MCF 10A (cell line): ENCODE data around the gene DGUOK. TPM values are rescaled to one million over a fixed set of nuclear protein-coding genes. Genes with fewer than 3 reads are reported as not detected.

Experiments used
- BruUV-seq: library from RNA; stranded (reverse); fragments of 400-500 nt; replicated peaks from 2 replicates; lab custom pipeline; 2021; lab: Mats Ljungman, UMichigan
- CTCF ChIA-PET: fragments of 300-600 bp; sonication (Branson Sonifier 250); formaldehyde crosslinking; extraction: SDS; loops from one replicate; lab custom pipeline; 2021; ENCODE audit warnings: antibody characterized with exemption, inconsistent platforms; lab: Yijun Ruan, JAX
- POLR2A ChIA-PET: fragments of 300-600, 350-650 bp; sonication (Branson Sonifier 250); formaldehyde crosslinking; extraction: SDS; loops from one replicate; lab custom pipeline; 2020; ENCODE audit warnings: antibody characterized with exemption, inconsistent platforms; lab: Yijun Ruan, JAX
- DNase-seq: peaks from one replicate; pipeline ENCODE4 v3.0.0-alpha.2; 2018; ENCODE audit not compliant: unreplicated experiment
- H3K27ac Mint-ChIP-seq: one replicate; pipeline ENCODE4 v1.8.0; 2022; ENCODE audit warnings: mild to moderate bottlenecking, low read depth, mixed read lengths; ENCODE audit not compliant: unreplicated experiment
- H3K27me3 Mint-ChIP-seq: one replicate; pipeline ENCODE4 v1.8.0; 2022; ENCODE audit warnings: mixed read lengths; ENCODE audit not compliant: insufficient read depth, unreplicated experiment
- H3K36me3 Mint-ChIP-seq: one replicate; pipeline ENCODE4 v1.8.0; 2022; ENCODE audit warnings: mild to moderate bottlenecking, moderate library complexity, mixed read lengths; ENCODE audit not compliant: insufficient read depth, unreplicated experiment
- H3K4me1 Mint-ChIP-seq: one replicate; pipeline ENCODE4 v1.8.0; 2022; ENCODE audit warnings: mixed read lengths; ENCODE audit not compliant: insufficient read depth, unreplicated experiment
- H3K4me3 Mint-ChIP-seq: one replicate; pipeline ENCODE4 v1.8.0; 2022; ENCODE audit warnings: mild to moderate bottlenecking, moderate library complexity, mixed read lengths; ENCODE audit not compliant: unreplicated experiment
- H3K9me3 Mint-ChIP-seq: one replicate; pipeline ENCODE4 v1.8.0; 2022; ENCODE audit warnings: mixed read lengths; ENCODE audit not compliant: unreplicated experiment
- intact Hi-C: fragments of 100-400 bp; cut with micrococcal nuclease; formaldehyde crosslinking; loops from 2 replicates; pipeline ENCODE4 v1.14.1; 2022
- total RNA-seq: library from RNA; stranded (reverse); gene quantifications from 2 replicates; pipeline ENCODE4 v1.2.3, GENCODE V29; 2022
- TF ChIP-seq, protein P1 (sequence below): fragments of 200-600 bp; IDR thresholded peaks from one replicate; pipeline ENCODE4 v1.8.0; 2022; ENCODE audit warnings: antibody characterized with exemption, mild to moderate bottlenecking; ENCODE audit not compliant: unreplicated experiment

Gene DGUOK
- total RNA-seq, 1 experiment from 2014 or later: 92.3 TPM

DNA sequence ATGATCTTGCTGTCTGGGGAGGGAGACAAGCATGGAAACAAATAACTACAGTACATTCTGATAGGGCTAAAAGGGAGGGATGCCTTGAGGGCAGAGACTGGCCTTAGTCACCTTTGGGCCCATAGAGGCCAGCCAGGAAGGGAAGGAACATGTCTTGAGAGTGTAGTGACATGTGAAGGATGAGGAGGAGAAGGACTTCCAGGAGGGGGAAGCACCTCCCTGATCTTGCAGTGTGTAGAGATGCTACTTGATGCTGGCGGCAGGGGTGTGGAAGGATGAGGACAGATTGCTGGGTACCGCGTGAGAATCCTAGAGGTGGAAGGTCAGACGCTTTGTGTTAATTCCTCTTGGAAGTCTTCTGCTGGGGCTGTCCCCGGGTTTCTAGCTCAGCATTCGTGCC, 71.1 kb downstream of the DGUOK start:
- BruUV-seq: no TSS peak
- CTCF ChIA-PET: no interaction called here
- H3K27me3 Mint-ChIP-seq: no peaks in the 10 kb centered on the region
- H3K4me3 Mint-ChIP-seq: no peak overlapping the region
- intact Hi-C loops: no loop called here
- POLR2A ChIA-PET: interaction anchor here (0.5 to 0.6 kb wide), 3 partner anchors 13 to 28 kb away, joined by 3 read pairs; no protein-coding TSS in a partner anchor
- TF ChIP-seq, protein P1, sequence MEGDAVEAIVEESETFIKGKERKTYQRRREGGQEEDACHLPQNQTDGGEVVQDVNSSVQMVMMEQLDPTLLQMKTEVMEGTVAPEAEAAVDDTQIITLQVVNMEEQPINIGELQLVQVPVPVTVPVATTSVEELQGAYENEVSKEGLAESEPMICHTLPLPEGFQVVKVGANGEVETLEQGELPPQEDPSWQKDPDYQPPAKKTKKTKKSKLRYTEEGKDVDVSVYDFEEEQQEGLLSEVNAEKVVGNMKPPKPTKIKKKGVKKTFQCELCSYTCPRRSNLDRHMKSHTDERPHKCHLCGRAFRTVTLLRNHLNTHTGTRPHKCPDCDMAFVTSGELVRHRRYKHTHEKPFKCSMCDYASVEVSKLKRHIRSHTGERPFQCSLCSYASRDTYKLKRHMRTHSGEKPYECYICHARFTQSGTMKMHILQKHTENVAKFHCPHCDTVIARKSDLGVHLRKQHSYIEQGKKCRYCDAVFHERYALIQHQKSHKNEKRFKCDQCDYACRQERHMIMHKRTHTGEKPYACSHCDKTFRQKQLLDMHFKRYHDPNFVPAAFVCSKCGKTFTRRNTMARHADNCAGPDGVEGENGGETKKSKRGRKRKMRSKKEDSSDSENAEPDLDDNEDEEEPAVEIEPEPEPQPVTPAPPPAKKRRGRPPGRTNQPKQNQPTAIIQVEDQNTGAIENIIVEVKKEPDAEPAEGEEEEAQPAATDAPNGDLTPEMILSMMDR: no peak
- DNase-seq: no peak
- H3K36me3 Mint-ChIP-seq: peaks cover 6% of the 10 kb centered on the region
- H3K9me3 Mint-ChIP-seq: no peaks in the 10 kb centered on the region
- peaks cover 66% of the 10 kb centered on the region for H3K4me1 Mint-ChIP-seq
- no peak overlapping the region for H3K27ac Mint-ChIP-seq

DNA sequence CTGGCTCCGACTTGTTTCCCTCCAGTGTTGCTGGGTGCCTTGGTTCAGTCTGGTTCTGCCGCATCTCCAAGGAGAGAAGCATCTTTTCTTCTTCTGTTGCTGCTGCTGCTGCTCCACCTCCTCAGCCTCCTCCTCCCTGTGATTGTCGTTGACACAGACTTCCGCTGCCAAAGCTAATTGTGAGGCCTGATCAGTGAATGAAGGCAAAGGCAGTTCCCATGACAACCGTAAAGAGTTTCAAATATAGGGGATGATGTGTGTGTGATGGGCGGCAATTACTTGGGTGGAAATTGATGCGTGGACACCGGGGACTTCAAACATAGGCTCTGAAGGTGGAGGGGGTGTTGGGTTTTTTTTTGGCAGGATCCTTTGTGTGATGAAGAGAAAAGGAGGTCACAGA, 71.8 kb downstream of the DGUOK start:
- Mint-ChIP-seq H3K36me3 (peaks cover 6% of the 10 kb centered on the region), H3K4me3 (no peak overlapping the region), H3K27ac (no peak overlapping the region), H3K27me3 (no peaks in the 10 kb centered on the region), H3K9me3 (no peaks in the 10 kb centered on the region), H3K4me1 (peaks cover 65% of the 10 kb centered on the region)
- TF ChIP-seq, protein P1: no peak
- no peak for DNase-seq
- POLR2A ChIA-PET: interaction anchor here (0.6 kb wide), 1 partner anchor 18 kb away, joined by 3 read pairs; no protein-coding TSS in a partner anchor
- CTCF ChIA-PET: no interaction called here
- intact Hi-C loops: no loop called here
- no TSS peak for BruUV-seq

DNA sequence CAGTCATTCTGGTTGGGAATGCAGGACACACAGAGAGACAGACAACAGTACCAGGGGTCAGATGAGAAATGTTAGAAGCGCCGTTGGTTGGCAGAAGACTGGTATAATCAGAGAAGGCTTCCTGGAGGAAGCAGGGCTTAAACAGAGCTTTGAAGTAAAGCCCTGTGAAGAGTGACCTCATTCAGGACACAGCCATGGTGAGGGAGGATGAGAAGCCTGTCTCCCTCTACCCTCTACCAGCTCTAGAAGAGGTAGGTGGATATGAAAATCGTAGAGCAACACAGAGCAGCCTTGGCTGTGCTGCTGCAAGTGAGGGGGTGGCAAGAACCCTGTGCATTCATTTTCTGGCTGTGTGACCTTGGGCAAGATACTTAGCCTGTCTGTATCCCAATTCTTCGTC, 72.3 kb downstream of the DGUOK start:
- Mint-ChIP-seq H3K4me3 (no peak overlapping the region), H3K9me3 (no peaks in the 10 kb centered on the region), H3K27ac (no peak overlapping the region), H3K27me3 (no peaks in the 10 kb centered on the region), H3K36me3 (peaks cover 6% of the 10 kb centered on the region), H3K4me1 (peaks cover 65% of the 10 kb centered on the region)
- intact Hi-C loops: no loop called here
- TF ChIP-seq, protein P1: no peak
- no TSS peak for BruUV-seq
- no peak for DNase-seq
- CTCF ChIA-PET: no interaction called here
- POLR2A ChIA-PET: no interaction called here

DNA sequence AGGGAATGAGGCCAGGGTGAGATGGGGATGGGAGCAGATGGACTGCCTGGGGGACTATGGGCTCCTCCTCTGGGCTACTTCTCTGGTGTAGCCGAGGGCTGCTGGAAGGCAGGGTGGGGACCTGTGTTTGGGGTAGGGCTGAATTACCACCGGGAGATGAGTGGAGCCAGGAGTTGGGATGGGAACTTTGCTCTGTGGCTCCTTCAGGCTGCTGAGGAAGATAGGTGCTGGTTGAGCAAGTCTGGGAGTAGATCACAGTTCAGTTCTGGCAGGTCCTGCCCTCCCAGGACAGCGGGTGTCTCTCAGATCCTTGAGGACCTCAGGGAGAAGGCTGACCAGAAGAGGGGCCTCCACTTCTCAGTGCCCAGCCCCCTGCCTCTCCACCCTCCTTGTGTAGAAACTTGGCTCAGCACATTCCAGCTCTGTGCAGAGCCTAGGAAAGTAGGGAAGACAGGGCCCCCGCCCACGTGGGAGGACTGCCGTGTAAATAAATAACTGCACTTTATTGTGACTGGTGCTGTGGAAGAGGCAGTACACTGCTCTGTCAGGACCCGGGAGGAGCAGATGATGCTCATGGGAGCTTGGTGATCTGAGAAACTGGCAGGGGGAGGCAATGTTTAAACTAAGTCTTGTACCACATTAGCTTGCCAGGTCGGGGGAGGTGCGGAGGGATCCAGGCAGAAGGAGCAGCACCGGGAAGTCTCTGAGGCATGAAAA, 73.4 kb downstream of the DGUOK start:
- intact Hi-C loops: loop anchor here (5.0 kb wide), 1 partner anchor 168 kb away; no protein-coding TSS in a partner anchor
- no peak for DNase-seq
- TF ChIP-seq, protein P1: no peak
- CTCF ChIA-PET: interaction anchor here (0.6 to 2.1 kb wide), 2 partner anchors 61 to 293 kb away, joined by 3 to 6 read pairs; no protein-coding TSS in a partner anchor
- Mint-ChIP-seq H3K4me3 (no peak overlapping the region), H3K9me3 (no peaks in the 10 kb centered on the region), H3K36me3 (peaks cover 6% of the 10 kb centered on the region), H3K27ac (no peak overlapping the region), H3K27me3 (no peaks in the 10 kb centered on the region), H3K4me1 (peaks cover 71% of the 10 kb centered on the region)
- POLR2A ChIA-PET: interaction anchor here (1.1 to 1.2 kb wide), 2 partner anchors 10 to 14 kb away, joined by 3 to 4 read pairs; no protein-coding TSS in a partner anchor
- no TSS peak for BruUV-seq
